HCT116 (cell line): ENCODE results near the gene RADIL. TPM values are rescaled to one million over a fixed set of nuclear protein-coding genes. Genes with fewer than 3 reads are reported as not detected.

Experiments used
- ATAC-seq: fragments of 200-7000 bp; cut with Tn5 transposase; 2 replicates; pipeline ENCODE4 v1.9.1; 2020; ENCODE audit warnings: mild to moderate bottlenecking, moderate library complexity
- BruUV-seq: library from RNA; stranded (reverse); fragments of 400-500 nt; replicated peaks from 2 replicates; lab custom pipeline; 2021; lab: Mats Ljungman, UMichigan
- CTCF ChIA-PET: fragments of 300-600 bp; sonication (Branson Sonifier 250); formaldehyde crosslinking; loops from one replicate; lab custom pipeline; 2021; ENCODE audit warnings: antibody characterized with exemption; lab: Charles Lee
- POLR2A ChIA-PET: fragments of 300-600, 350-600 bp; sonication (Branson Sonifier 250); formaldehyde crosslinking; loops from one replicate; lab custom pipeline; 2021; ENCODE audit warnings: antibody characterized with exemption; lab: Charles Lee
- RAD21 ChIA-PET, 2 experiments: fragments of 300-600 bp; sonication (Branson Sonifier 250); formaldehyde crosslinking; loops; one replicate each; lab custom pipeline; 2023; ENCODE audit warnings: low total read pairs in 2 of 2; ENCODE audit not compliant: uncharacterized antibody in 2 of 2, unreplicated experiment in 2 of 2, low non-redundant PET in 1 of 2; lab: Charles Lee
- DNase-seq: peaks from one replicate; pipeline ENCODE4 v3.0.0-alpha.2; 2010; ENCODE audit warnings: low read depth, low spot score
- H2AFZ ChIP-seq: fragments of 200-600 bp; shearing (Covaris generic), sonication (generic); 2 replicates; pipeline ENCODE4 v1.6.1; 2017; ENCODE audit warnings: low read depth, mixed run types, mixed read lengths, antibody characterized with exemption, low read length; ENCODE audit not compliant: poor library complexity, severe bottlenecking
- H3K27ac ChIP-seq: 2 replicates; pipeline ENCODE4 v1.5.1; 2012; ENCODE audit warnings: low read depth, low read length
- H3K27me3 ChIP-seq: fragments of 200-600 bp; sonication (generic); 2 replicates; pipeline ENCODE4 v1.6.1; 2016; ENCODE audit warnings: mixed run types, low read length, mixed read lengths; ENCODE audit not compliant: insufficient read depth
- H3K36me3 ChIP-seq, 2 experiments: fragments of 200-500 bp in 1 of 2; fragments of 200-600 bp in 1 of 2; sonication (Bioruptor generic) in 1 of 2; sonication (generic) in 1 of 2; 2 replicates each; pipeline versions ENCODE4 v1.5.1 to v1.6.1; 2014 to 2016; ENCODE audit warnings: low read length in 2 of 2, inconsistent platforms in 1 of 2, mixed read lengths in 1 of 2, mixed run types in 1 of 2; ENCODE audit not compliant: insufficient read depth in 2 of 2, control insufficient read depth in 1 of 2
- H3K4me1 ChIP-seq, 2 experiments: fragments of 200-600 bp in 1 of 2; sonication (generic) in 1 of 2; 2 replicates each; pipeline versions ENCODE4 v1.5.1 to v1.6.1; 2012 to 2017; ENCODE audit warnings: low read length in 2 of 2, inconsistent platforms in 1 of 2, mild to moderate bottlenecking in 1 of 2, mixed read lengths in 1 of 2, mixed run types in 1 of 2, moderate library complexity in 1 of 2; ENCODE audit not compliant: insufficient read depth in 2 of 2, control insufficient read depth in 1 of 2
- H3K4me2 ChIP-seq: fragments of 200-600 bp; sonication (generic); 2 replicates; pipeline ENCODE4 v1.6.1; 2017; ENCODE audit warnings: mixed run types, low read length, mixed read lengths
- H3K4me3 ChIP-seq, 2 experiments: fragments of 200-600 bp in 1 of 2; sonication (generic) in 1 of 2; replicated peaks in 1 of 2; 2 replicates each; pipeline ENCODE4 v1.5.1; 2011 to 2016; ENCODE audit warnings: low read length in 2 of 2, control low read depth in 1 of 2, low read depth in 1 of 2, mild to moderate bottlenecking in 1 of 2, mixed read lengths in 1 of 2, mixed run types in 1 of 2
- H3K79me2 ChIP-seq: fragments of 200-600 bp; sonication (generic); 2 replicates; pipeline ENCODE4 v1.6.1; 2017; ENCODE audit warnings: mild to moderate bottlenecking, mixed run types, low read length, moderate library complexity, mixed read lengths; ENCODE audit not compliant: insufficient read depth
- H3K9ac ChIP-seq: fragments of 200-600 bp; sonication (generic); 2 replicates; pipeline ENCODE4 v1.6.1; 2016; ENCODE audit warnings: low read length, mixed read lengths
- H3K9me2 ChIP-seq: fragments of 200-600 bp; sonication (generic), shearing (Covaris generic); 2 replicates; pipeline ENCODE4 v1.6.1; 2017; ENCODE audit warnings: mixed run types, mild to moderate bottlenecking, moderate library complexity; ENCODE audit not compliant: insufficient read depth
- H3K9me3 ChIP-seq, 2 experiments: fragments of 200-500 bp in 1 of 2; fragments of 200-600 bp in 1 of 2; sonication (Bioruptor generic) in 1 of 2; sonication (generic) in 1 of 2; 2 replicates each; pipeline ENCODE4 v1.6.1; 2014 to 2017; ENCODE audit warnings: low read length in 2 of 2, mixed read lengths in 2 of 2, inconsistent platforms in 1 of 2, low read depth in 1 of 2, mild to moderate bottlenecking in 1 of 2, mixed run types in 1 of 2, moderate library complexity in 1 of 2; ENCODE audit not compliant: control insufficient read depth in 1 of 2, insufficient read depth in 1 of 2
- H4K20me1 ChIP-seq: fragments of 200-600 bp; sonication (generic), shearing (Covaris generic); 2 replicates; pipeline ENCODE4 v1.6.1; 2017; ENCODE audit warnings: mixed run types, mild to moderate bottlenecking, moderate library complexity; ENCODE audit not compliant: insufficient read depth
- CBX3 ChIP-seq: IDR thresholded peaks from 2 replicates; pipeline ENCODE4 v1.6.1; 2012; ENCODE audit warnings: low read depth
- CEBPB ChIP-seq: IDR thresholded peaks from 2 replicates; pipeline ENCODE4 v1.6.1; 2012; ENCODE audit warnings: low read depth
- EZH2phosphoT487 ChIP-seq: fragments of 200-600 bp; IDR thresholded peaks from 2 replicates; pipeline ENCODE4 v1.6.1; 2018; ENCODE audit warnings: antibody characterized with exemption, borderline replicate concordance
- FOSL1 ChIP-seq: IDR thresholded peaks from 2 replicates; pipeline ENCODE4 v1.6.1; 2012; ENCODE audit warnings: low read depth
- POLR2A ChIP-seq: IDR thresholded peaks from 2 replicates; pipeline ENCODE4 v1.7.0; 2011; ENCODE audit warnings: borderline replicate concordance; ENCODE audit not compliant: insufficient read depth, insufficient read length; ENCODE audit errors: extremely low read depth
- REST ChIP-seq: IDR thresholded peaks from 2 replicates; pipeline ENCODE4 v1.6.1; 2012; ENCODE audit warnings: low read depth
- SIN3A ChIP-seq: IDR thresholded peaks from 2 replicates; pipeline ENCODE4 v1.6.1; 2012; ENCODE audit warnings: low read depth
- SP1 ChIP-seq: IDR thresholded peaks from 2 replicates; pipeline ENCODE4 v1.6.1; 2012; ENCODE audit warnings: low read depth
- SRF ChIP-seq: IDR thresholded peaks from 2 replicates; pipeline ENCODE4 v1.6.1; 2012; ENCODE audit warnings: low read depth
- TCF7L2 ChIP-seq: IDR thresholded peaks from 2 replicates; pipeline ENCODE4 v1.7.0; 2011; ENCODE audit warnings: borderline replicate concordance, inconsistent platforms; ENCODE audit not compliant: insufficient read depth, insufficient read length; ENCODE audit errors: extremely low read depth
- YY1 ChIP-seq: IDR thresholded peaks from 2 replicates; pipeline ENCODE4 v1.6.1; 2011; ENCODE audit warnings: low read length, low read depth, moderate library complexity, mild to moderate bottlenecking; ENCODE audit not compliant: insufficient replicate concordance; ENCODE audit errors: extremely low read depth
- ZBTB33 ChIP-seq: IDR thresholded peaks from 2 replicates; pipeline ENCODE4 v1.6.1; 2011; ENCODE audit warnings: mild to moderate bottlenecking, low read length, moderate library complexity; ENCODE audit not compliant: insufficient replicate concordance; ENCODE audit errors: extremely low read depth
- intact Hi-C: fragments of 100-400 bp; cut with micrococcal nuclease; formaldehyde crosslinking; loops from 2 replicates; pipeline ENCODE4 v1.10.0; 2022
- total RNA-seq: library from RNA; stranded (reverse); gene quantifications from one replicate; pipeline ENCODE4 v1.2.1, GENCODE V29; 2021; ENCODE audit not compliant: unreplicated experiment
- TF ChIP-seq, protein P1 (sequence below): IDR thresholded peaks from 2 replicates; pipeline ENCODE4 v1.6.1; 2012

Gene RADIL
- total RNA-seq, 1 experiment from 2014 or later, result 5.3 TPM

DNA sequence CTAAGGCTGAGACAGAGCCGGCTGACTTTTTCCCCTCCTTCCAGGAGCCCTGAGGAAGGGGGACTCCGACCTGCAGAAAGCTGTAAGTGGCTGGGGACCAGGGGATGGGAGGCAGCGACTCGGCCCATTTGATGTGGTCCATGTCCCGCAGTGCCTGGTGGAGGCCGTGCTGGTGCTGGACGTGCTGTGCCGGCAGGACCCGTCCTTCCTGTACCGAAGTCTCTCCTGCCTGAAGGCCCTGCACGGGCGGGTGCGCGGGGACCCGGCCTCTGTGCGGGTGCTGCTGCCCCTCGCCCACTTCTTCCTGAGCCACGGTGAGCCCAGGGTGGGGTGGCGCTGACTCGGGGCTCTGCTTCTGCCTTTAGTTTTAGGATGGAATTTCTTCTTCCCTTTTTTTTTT, 98.1 kb downstream of the RADIL start:
- no TSS peak for BruUV-seq

More for the DNA sequence above, 98.1 kb downstream of the RADIL start:
- H3K9ac ChIP-seq, result no peak overlapping the region
- RAD21 ChIA-PET, result no interaction called here
- intact Hi-C loops, result no loop called here
- ATAC-seq, result no peak
- H2AFZ ChIP-seq, result no peak overlapping the region
- TF ChIP-seq, protein P1, sequence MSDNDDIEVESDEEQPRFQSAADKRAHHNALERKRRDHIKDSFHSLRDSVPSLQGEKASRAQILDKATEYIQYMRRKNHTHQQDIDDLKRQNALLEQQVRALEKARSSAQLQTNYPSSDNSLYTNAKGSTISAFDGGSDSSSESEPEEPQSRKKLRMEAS, result no peak
- TF ChIP-seq ZBTB33 (no peak), CBX3 (no peak), SRF (no peak), TCF7L2 (no peak), SIN3A (no peak), YY1 (no peak), SP1 (no peak), EZH2phosphoT487 (no peak), FOSL1 (no peak), REST (no peak), POLR2A (no peak), CEBPB (no peak)
- POLR2A ChIA-PET, result no interaction called here
- H3K79me2 ChIP-seq, result no peaks in the 10 kb centered on the region
- no peak overlapping the region for H3K4me3 ChIP-seq
- H3K27me3 ChIP-seq, result no peaks in the 10 kb centered on the region
- H3K9me3 ChIP-seq, result no peaks in the 10 kb centered on the region
- H3K36me3 ChIP-seq, result peaks cover 0 to 2% of the 10 kb centered on the region in 2 experiments; a peak in 1 of 4 replicates
- H3K4me2 ChIP-seq, result no peak overlapping the region
- no peak for DNase-seq
- H4K20me1 ChIP-seq, result no peaks in the 10 kb centered on the region
- no peaks in the 10 kb centered on the region for H3K9me2 ChIP-seq
- H3K27ac ChIP-seq, result no peak overlapping the region
- CTCF ChIA-PET, result no interaction called here
- no peaks in the 10 kb centered on the region for H3K4me1 ChIP-seq
